HG03457 (cell line): Measurements from ENCODE around the gene ACTR3C.

Experiments used
- ATAC-seq: cut with Tn5 transposase; IDR thresholded peaks from one replicate; pipeline ENCODE4 v1.9.1; 2021; ENCODE audit warnings: moderate number of reproducible peaks; ENCODE audit not compliant: unreplicated experiment

Gene ACTR3C

DNA sequence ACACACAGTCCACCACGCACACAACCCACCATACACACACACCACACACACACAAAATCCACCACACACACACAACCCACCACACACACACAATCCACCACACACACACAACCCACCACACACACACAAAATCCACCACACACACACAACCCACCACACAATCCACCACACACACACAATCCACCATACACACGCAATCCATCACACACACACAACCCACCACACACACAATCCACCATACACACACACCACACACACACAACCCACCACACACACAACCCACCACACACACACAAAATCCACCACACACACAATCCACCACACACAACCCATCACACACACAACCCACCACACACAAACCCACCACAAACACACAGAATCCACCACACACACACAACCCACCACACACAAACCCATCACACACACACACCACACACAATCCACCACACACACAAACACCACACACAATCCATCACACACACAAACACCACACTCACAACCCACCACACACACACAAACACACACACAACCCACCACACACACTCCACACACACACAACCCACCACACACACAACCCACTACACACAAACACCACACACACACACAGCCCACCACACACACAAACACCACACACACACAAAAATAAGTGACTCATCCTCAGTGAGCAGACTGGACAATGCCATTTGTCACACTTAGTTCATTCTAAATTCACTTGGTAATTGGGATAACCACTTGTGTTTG lies 36.4 kb upstream of the ACTR3C start:
- no peak for ATAC-seq

DNA sequence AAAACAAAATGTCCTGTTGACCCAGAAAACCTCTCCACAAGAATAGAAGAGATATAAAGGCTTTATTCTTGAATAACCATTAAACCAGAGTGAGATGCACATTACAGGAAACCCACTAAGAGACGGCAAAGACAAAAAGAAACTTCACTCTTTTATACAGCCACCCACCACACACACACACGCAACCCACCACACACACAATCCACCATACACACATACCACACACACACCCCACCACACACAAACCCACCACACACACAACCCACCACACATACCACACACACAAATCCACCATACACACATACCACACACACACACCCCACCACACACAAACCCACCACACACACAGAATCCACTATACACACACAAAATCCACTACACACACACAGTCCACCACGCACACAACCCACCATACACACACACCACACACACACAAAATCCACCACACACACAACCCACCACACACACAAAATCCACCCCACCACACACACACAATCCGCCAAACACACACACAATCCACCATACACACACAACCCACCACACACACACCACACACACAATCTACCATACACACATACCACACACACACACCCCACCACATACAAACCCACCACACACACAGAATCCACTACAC lies 35.8 kb upstream of the ACTR3C start:
- ATAC-seq = no peak

DNA sequence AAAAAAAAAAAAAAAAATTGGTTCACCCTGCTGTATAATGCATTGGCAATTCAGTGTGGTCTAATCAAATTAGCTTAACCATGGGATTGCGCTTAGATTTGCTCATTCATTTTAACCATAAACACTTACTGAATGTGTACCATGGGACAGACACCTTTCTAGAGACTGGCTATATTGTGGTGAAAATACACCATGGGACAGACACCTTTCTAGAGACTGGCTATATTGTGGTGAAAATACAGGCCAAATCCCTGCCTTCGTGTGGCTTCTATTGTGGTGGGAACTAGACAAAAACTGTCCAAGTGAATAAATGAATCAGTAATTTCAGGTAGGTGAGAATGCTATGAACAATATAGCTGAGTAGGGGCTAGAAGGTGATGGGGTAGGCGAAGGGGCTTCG lies 35.1 kb upstream of the ACTR3C start:
- no peak for ATAC-seq

DNA sequence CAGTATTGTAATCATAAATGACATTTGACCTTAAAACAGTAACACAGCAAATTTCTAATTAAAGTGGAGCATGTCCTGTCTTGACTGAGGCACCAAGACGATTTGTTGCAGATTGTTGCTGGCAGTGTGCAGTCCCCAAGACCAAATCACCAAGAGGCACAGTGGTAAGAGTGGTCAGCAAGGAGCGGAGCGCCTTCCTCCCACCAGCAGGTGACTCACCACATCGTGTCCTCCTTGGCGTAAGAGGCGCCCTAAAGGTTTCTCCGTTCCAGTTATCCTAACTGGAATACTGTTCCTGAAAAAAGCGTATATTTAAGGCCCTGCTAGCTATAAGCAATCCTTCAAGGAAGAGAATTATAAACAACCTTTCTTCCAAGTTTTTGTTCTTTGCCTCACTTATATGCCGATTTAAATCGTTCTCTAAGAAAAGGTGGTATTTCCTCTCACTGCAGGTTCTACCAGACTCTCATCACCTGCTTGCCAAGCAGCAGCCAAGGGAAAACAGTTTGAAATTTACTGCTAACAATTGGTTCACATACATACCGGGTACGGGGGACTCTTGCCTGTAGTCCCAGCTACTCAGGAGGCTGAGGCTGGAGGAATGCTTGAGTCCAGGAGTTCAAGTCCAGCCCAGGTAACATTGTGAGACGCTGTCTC lies 34.6 kb upstream of the ACTR3C start:
- ATAC-seq = no peak

DNA sequence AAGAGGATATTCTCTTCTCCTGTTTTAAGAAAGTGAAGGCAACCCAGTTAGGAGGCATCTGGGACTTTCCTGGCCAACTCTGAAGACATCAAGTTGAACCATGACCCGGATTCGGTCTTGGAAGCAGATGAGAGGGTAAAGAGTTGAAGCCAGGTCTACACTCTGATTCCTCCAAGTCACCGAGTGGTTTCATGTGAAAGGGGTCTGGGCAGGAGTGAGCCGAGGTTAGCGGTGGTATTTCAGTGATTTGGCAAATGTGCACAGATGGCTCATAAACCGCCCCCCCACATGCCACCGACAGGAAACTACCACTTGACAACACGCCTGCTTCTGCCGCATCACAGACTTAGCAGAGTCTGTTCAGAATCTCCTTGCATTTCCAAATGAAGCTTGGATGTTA lies 33.9 kb upstream of the ACTR3C start:
- ATAC-seq = no peak

DNA sequence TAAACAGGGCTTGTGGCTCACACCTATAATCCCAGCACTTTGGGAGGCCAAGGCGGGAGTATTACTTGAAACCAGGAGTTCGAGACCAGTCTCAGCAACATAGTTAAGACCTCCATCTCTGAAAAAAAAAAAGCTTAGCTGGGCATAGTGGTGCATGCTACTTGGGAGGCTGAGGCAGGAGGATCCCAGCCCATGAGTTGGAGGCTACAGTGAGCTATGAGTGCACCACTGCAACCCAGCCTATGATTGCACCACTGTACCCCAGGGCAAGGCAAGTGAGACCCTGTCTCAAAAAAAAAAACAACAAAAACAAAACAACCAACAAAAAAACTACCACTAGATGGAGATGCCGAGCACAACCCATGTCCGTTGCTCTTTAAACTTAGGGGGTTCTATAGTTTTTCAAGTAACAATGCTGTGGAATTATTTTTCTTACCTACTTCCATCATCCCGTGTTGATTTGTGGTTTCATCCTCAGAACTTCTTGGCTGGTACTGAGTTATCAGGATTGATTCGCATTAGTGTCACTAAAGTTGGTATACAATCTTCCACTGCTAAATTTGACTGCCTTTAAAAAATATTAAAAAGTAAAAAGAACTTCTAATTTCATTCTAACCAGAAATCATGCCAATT lies 33.0 kb upstream of the ACTR3C start:
- ATAC-seq = no peak

DNA sequence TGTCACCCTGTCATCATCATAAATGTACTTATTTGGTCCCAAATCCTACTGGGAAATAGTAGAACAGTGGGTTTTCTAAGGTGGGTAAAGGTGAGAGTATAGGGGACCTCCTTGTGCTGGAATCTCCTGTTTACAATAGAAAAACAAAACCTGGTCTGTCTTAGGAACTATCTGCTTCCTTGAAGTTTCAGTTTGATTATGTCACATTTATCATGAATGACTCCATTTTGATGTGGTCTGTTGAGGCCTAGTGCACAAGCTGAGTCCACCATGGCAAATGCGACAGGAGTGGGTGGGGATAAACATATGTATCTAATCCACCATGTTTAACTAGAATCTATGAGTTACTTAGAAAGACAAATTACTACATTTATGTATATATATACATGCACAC lies 32.3 kb upstream of the ACTR3C start:
- ATAC-seq = no peak

DNA sequence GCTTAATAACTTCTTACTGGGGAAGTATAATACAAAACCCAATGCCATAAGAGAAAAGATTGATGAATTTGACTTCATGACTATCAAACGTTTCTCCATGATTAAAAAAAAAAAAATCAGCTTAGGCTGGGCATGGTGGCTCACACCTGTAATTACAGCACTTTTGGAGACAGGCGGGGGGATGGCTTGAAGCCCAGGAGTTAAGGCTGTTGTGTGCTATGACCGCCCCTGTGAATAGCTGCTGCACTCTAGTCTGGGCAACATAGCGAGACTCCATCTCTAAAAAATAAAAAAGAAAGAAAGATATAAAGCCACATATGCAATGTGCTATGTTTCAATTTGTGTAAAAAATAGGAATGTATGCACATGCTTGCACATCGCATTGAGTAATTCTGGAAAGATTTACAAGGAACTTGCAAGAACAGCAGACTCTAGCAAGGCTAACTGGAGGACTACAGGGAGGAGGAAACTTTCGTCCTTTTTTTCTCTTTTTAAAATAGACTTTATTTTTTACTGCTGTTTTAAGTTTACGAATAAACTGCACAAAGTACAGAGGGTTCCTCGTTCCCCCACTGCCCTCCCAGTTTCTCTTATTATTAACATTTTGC lies 28.3 kb upstream of the ACTR3C start:
- no peak for ATAC-seq

DNA sequence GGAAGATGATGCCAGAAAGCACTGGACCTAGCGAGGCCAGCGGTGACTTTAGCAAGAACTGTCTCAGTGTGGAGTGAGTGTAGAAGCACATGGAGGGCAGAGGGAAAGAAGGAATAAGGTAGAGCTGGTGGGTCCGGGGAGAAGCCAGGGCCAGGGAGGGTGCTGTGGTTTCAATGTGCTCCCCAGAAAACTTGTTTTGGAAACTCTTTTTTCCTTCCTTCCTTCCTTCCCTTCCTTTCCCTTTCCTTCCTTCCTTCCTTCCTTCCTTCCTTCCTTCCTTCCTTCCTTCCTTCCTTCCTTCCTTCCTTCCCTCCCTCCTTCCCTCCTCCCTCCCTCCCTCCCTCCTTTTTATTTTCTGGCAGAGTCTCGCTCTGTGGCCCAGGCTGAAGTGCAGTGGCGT lies 23.6 kb upstream of the ACTR3C start:
- ATAC-seq = no peak

DNA sequence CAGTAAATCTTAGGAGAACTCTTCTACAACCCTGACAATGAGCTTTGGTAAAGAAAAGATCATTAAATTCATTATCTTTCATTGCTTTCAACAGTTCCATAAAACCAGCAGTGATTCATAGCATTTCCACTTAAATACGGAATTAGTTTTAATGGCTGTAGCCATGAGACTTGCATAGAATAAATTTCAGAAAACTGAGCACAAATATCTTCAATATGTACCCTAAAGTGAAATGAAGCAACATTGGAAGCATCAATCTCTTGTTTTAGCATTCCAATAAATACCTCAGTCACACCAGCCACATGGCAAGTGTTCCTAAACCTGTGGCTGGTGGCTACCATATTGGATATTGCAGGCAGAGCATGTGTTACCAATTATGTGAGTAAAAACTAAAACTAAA lies 21.7 kb upstream of the ACTR3C start:
- no peak for ATAC-seq

DNA sequence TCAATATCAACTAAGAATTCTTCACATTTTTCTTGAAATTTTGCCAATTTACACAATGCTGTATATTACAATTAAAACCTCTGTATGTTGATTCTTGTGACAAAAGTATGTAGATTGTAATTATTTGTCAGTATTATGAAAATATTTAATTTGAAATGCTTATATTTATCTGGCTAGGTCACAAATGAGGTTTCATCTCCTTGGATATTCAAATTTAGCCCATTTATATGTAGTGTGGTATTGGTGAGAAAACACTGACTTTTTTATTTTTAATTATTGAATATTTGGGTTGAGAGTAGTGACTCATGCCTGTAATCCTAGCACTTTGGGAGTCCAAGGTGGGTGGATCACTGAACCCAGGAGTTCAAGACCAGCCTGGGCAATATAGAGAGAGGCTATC lies 21.0 kb upstream of the ACTR3C start:
- ATAC-seq = no peak

DNA sequence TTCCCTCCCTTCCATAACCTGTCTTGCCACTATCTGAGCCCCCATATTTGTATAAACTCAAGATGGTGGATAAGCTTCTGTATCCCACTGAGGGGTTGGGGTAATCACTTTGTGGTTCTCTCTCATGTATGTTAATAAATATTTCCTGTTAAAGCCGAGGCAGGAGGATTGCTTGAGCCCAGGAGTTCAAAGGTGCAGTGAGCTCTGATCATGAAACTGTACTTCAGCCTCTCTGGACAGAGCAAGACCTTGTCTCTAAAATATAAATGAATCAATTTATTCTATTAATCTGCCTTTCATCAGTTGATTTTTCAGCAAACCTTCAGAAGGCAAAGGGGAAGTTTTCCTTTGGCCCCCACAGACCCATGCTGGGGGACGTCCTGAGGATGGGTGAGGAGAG lies 19.9 kb upstream of the ACTR3C start:
- no peak for ATAC-seq

DNA sequence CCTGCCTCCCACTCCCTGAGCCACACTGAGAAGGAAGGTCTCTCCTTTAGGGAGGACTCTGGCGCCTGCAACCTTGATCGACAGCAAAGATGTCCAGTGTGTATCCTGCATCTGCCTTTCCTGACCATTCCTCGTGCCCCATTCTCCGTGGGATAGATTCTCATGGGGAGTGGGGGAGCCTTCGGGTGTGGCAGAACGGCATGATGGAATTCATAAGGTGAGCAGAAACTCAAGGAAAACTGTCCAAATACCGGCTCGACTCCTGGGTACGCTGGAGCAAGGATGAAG lies 18.7 kb upstream of the ACTR3C start:
- no peak for ATAC-seq

DNA sequence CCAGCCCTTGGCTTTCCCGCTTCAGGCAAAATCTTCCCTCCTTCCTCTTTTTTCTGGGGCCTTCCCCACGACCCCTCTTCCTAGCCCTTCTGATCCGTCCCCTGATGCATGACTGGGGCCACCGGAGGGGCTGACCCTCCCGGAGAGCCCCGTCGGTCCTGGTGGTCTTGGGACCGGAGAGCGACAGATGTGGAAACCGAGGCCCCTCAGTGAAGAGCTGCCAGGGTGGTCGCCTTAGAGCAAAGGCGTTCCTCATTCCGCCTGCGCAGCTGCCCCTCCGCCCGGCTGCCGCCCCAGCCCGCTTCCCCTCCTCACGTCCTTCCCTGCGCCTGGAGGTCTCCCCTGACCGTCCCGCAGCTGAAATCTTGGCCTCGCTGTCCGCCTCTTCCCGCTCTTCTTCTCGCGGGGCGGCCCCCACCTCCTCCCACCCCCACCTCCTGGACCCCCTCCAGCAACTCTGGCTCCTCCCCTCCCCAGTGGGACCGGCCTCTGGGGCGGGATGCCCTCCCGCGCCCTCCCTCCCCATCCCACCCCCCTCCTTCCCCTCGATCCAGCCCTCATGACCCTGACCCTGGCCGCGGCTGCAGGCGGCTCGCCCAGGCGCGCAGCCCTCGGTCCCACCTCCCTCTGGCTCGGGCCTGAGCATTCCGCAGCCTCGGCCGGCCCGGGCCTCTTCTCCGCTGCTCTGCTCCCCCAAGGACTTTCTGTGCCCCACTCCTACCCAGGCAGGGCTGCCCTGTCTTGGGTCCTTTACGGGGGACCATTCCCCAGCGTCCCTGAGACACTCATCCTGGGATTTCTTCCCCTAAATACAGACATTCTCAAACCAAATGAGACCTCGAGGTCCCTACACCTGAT lies 18.1 kb upstream of the ACTR3C start, which contains the start of gene RARRES2:
TSS of gene RARRES2 (minus strand) at position 367 of the 858 bp plus-strand sequence. CDS start 1,020 bp downstream, outside the sequence.
- no peak for ATAC-seq

DNA sequence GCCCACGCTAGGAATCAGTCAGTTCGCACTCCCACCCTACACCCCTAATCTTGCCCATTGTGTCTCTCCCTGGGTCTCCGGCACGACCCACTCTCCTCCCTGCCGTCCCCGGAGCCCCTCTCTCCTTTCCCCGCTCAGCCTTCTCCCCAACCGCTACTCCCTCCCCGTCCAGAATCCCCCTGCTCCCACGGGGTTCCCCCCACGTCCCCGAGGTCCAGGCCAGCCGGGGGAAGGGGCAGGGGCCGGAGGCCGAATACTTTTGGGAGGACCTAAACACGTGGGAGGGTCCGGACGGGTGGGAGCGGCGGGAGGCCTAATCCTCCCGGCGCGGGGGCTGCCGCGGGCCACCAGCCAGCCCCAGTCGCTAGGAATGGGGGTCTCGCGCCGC lies 17.5 kb upstream of the ACTR3C start:
- no peak for ATAC-seq

DNA sequence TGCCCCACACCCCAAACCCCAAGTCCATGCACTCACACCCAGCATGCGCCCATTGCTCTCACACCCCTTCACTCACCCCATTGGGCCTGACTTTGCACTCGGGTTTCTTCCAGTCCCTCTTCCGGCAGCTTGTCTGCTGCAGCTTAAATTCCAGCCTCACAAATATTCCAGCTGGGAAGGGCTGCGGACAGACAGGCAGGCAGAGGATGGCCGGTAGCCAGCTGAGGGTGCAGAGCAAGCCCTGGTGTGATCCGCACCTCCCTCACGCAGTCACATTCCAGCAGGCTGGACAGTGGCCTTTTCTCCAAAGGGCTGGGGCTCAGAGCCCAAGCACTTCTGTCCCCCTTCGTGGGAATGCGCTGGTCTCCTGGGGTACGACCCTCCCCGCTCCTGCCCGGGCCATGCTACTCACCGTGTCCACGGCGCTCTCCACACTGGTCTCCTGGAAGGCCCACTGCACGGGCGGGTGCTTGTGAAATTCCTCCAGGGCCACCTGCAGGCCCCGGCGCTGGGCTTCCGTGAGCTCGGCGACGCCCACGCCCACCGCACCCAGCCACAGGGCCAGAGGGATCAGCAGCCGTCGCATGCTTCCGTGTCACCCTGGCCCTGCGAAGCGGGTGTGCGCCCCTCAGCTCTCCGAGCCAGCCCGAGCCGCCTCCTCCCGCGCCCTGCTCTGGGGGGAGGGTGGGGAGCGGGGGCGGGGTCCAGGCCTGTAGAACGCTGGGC lies 16.8 kb upstream of the ACTR3C start:
- ATAC-seq = no peak

DNA sequence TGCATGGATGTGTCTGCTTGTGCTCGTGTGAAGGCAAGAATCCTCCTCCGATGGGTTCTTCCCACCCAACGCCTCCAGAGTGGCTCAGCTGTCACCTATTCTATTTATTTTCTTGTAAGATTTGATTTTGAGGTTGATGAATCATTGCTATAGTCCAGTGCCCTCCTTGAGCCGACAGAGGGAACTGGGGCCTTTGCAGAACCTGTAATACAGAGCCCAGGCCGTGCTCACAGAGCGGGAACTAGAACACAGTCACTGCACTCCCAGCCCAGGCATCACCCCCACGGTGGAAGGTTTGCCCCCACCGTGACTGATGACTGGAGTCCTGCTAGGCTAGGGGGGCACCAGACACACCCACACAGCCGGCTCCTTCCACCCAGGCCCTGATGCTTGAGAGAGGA lies 16.1 kb upstream of the ACTR3C start:
- ATAC-seq = no peak

DNA sequence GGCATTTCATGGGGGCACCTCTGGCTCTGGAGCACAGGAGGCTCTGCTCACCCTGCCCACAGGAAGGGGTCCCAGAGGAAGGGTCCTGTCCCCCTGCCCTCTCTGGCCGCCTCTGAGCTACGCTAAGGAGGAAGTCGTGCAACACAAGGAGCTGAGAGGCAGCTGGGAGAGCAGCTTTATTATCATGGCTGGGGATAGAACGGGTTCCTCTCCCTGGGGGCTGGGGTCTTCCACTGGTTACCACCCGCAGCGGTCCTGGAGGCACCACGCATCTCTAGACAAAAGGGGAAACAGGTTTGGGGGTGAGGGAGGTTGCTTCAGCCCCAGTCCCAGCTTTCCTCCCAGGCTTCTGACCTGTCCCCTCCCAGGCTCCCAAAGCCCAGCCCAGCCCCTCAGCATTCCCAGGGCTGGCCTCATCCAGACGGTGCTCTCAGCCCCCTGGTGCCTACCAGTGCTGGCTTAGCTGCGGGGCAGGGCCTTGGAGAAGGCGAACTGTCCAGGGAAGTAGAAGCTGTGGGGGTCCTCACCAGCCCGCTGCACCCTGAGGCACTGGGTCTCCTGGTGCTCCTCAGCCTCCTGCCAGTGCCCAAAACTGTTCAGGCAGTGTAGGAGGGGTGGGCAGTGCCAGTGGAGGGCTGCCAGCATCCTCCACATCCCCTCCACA lies 15.0 kb upstream of the ACTR3C start:
- no peak for ATAC-seq

DNA sequence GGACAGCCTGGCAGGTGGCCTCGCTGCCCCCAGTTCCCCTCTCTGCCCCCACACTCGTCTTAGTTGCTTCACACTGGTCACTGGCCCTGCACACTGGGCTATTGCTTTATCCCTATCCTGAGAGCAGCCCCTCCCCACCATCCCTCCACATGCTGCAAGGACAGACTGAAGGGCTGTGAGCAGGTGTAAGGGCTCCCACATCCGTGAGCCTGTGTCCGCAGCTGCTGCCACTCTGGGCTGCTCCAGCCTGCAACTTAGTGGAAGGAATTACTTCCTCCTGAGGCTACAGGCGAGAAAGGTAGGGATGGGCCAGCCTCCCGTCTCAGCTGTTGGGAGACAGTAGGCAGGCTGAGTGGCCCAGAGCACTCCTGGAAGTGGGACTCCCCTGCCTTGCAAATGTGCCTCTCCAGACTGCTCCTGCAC lies 14.3 kb upstream of the ACTR3C start:
- no peak for ATAC-seq
